Dedifferentiated amniotic fluid mesenchymal stem cell (primary cell): ENCODE results near the gene AKR1D1.
"Not testable (repeated sequence)": the region's sequence is repeated elsewhere in the genome, so short reads cannot be mapped to it uniquely, and the experiment has no call there.

Experiments used
- DNase-seq: peaks from one replicate; pipeline ENCODE4 v3.0.0-alpha.2; 2016; ENCODE audit errors: extremely low spot score

The AKR1D1 gene

GRCh38 chr7:138076196-138076595, at the start of gene AKR1D1:
TSS of gene AKR1D1 (plus strand) at chr7:138076459. CDS start at chr7:138076519, 60 bp downstream.
- DNase-seq = no peak

- DNase-seq = no peak
Measured at GRCh38 chr7:138027100-138027499, 49.2 kb upstream of the AKR1D1 start.

DNA sequence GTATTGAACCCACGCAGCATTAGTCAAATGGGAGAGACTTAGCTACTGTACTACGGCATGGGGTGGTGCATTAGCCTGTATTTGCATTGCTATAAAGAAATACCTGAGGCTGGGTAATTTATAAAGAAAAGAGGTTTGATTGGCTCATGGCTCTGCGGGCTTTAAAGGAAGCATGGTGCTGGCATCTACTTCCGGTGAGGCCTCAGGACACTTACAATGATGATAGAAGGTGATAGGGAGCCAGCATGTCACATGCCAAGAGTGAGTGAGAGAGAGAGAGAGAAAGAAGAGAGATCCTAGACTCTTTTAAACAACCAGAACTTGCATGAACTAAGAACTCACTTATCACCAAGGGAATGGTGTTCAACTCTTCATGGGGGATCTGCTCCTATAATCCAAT, 47.1 kb upstream of the AKR1D1 start:
- DNase-seq = no peak

- DNase-seq = no peak
Measured at GRCh38 chr7:138029941-138030340, 46.3 kb upstream of the AKR1D1 start.

- DNase-seq = no peak
Measured at GRCh38 chr7:138030679-138031351, 45.4 kb upstream of the AKR1D1 start.

DNA sequence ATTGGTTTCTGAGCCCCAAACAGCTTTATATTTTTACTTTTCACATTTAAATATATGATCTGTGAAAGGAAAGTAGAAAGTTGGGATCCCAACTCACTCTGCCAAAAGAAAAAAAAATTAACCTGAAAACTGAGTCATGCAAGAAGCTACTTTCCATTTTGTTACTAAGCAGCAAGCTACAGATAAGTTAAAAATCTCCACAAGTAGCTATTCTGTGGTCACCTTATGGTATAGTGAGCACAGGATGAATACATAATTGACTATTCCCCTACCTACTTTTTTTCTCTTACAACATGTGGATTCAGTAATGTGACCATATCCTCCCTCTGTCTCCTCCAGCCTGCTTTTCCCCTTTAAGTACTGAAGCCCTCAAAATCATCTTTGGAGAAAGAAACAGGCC, 44.1 kb upstream of the AKR1D1 start:
- DNase-seq = no peak

DNA sequence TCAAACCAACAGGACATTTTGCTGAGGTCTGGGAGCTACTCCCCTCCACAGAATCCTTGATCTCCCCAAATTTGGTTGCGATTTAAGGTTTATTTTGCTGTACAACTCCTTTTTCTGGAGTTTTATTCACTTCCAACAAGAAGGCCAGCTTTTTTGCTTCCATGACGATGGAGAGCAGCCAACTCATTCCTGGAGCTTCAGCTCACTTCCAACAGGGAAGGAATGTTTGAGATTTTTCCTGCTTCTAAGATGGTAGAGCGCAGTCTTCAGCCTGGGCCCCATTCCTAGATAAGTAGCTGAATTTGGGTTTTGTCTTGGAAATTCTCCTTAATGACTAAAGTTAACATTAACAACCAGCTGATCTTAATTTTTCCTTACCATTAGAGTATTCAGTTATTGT, 43.5 kb upstream of the AKR1D1 start:
- DNase-seq = no peak

GRCh38 chr7:138033241-138033640, 43.0 kb upstream of the AKR1D1 start:
- DNase-seq = no peak

GRCh38 chr7:138036135-138036534, 40.1 kb upstream of the AKR1D1 start:
- no peak for DNase-seq

- DNase-seq = not testable (repeated sequence)
Measured at GRCh38 chr7:138040063-138040462, 36.2 kb upstream of the AKR1D1 start.

- no peak for DNase-seq
Measured at GRCh38 chr7:138044897-138045296, 31.4 kb upstream of the AKR1D1 start.

- no peak for DNase-seq
Measured at GRCh38 chr7:138047907-138048306, 28.4 kb upstream of the AKR1D1 start.

- no peak for DNase-seq
Measured at GRCh38 chr7:138049505-138050116, 26.6 kb upstream of the AKR1D1 start.

DNA sequence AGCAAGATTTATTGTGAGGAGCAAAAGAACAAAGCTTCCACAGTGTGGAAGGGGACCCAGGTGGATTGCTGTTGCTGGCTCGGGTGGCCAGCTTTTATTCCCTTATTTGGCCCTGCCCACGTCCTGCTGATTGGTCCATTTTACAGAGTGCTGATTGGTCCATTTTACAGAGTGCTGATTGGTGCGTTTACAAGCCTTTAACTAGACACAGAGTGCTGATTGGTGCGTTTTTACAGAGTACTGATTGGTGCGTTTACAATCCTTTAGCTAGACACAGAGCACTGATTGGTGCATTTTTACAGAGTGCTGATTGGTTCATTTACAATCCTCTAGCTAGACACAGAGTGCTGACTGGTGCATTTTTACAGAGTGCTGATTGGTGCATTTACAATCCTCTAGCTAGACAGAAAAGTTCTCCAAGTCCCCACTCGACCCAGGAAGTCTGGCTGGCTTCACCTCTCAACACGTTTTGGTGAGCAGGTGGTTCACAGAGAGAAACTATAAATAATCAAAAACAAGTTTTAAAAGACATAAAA, 24.5 kb upstream of the AKR1D1 start:
- DNase-seq = not testable (repeated sequence)

GRCh38 chr7:138052696-138053095, 23.6 kb upstream of the AKR1D1 start:
- DNase-seq = no peak

DNA sequence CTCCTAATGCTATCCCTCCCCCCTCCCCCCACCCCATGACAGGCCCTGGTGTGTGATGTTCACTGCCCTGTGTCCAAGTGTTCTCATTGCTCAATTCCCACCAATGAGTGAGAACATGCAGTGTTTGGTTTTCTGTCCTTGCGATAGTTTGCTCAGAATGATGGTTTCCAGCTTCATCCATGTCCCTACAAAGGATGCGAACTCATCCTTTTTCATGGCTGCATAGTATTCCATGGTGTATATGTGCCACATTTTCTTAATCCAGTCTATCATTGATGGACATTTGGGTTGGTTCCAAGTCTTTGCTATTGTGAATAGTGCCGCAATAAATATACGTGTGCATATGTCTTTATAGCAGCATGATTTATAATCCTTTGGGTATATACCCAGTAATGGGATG, 20.6 kb upstream of the AKR1D1 start:
- not testable (repeated sequence) for DNase-seq

- no peak for DNase-seq
Measured at GRCh38 chr7:138063400-138063799, 12.9 kb upstream of the AKR1D1 start.

DNA sequence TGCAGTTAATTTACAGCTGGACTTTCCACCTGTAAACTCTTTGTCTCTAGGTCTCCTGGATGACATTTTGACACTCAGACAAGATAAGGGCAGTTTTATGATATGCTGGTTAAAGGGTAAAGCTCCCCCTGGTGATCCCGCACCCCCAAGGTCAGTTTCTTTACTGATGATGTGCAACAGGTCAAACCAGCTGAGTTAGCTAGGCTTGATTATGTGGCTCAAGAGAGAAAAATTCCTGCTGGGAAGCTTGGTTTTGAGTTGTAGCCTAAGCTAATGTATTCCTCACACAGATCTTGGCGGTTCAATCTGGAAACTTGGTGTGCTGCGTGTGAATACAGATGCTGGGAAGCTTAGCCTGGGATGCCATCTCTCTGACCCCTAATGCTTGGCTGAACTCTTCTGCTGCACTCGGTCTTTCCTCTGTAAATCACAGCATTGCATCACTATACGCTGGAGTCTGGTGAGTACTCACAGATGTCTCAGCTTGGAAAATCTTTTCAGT, 11.4 kb upstream of the AKR1D1 start:
- DNase-seq = no peak

- no peak for DNase-seq
Measured at GRCh38 chr7:138065827-138066226, 10.4 kb upstream of the AKR1D1 start.

DNA sequence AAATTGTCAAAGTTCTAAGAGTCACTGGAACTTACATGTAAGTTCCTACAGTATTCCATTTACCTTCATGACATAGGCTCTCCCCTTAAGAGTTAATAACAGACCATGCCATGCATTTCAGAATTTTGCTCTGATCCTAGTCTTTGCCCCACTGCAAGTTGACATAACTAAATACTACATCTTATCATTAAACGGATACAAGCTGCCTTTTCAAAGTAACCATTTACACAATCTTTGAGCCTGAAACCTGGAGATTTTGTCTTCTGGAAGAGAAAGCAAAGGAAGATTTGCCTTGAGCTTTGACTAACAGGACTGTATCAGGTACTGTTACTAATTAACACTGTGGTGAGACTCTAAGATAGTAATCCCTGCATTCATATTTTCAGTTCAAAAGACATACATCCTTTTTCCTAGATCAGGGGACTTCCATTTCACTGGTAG, 9.3 kb upstream of the AKR1D1 start:
- DNase-seq = no peak

- no peak for DNase-seq
Measured at GRCh38 chr7:138067774-138068173, 8.5 kb upstream of the AKR1D1 start.

DNA sequence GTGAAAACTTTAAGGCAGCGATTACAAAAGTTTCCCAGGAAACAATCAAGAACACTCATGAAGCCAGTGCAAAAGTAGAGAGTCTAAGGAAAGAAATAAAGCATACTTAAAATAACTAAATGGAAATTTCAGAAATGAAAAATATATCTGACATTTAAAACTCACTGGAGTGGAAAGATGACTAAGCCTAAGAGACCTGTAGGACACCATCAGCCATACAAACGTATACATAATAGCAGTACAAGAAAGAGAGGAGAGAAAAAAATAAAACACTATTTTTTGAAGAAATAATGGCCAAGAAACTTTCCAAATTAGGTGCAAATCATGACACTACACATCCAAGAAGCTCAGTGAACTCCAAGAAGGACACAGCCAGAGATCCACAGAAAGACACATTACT, 5.4 kb upstream of the AKR1D1 start:
- no peak for DNase-seq

GRCh38 chr7:138072726-138073125, 3.5 kb upstream of the AKR1D1 start:
- no peak for DNase-seq
